ENCODE data around the gene FRY. TPM values are rescaled to one million over a fixed set of nuclear protein-coding genes. Genes with fewer than 3 reads are reported as not detected.

FRY gene
- total and polyA plus RNA-seq, 2 of the 13 experiments (the other 11 are each of a cell fraction or from before 2014, with no cell fraction given): 8.2 to 13.1 TPM

DNA sequence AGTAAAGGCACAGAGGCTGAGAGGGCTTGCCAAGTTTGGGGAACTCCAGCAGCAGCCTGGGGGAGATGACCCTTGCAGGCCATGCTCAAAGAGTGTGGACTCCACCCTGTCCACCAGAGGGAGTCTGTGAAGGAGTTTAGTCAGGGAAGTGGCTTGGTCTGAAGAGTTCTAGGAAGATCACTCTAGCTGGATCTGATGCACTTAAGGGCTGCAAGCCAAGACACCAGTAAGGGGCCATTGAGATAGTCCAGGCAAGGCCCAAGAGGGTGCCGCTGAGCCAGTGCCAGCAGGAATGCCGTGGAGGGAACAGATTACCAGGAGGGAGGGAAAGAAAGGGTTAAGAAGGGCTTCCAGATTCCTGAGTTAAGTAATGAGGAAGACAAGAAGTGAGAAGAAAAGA lies 214.9 kb downstream of the FRY start (continued):
- TF ChIP-seq KDM2A (CRISPR knock-in tag; IDR thresholded peaks at IDR 0.05; ENCODE audit: borderline replicate concordance, low read depth) (0 out of 2 replicates have a peak, but pooled peaks have one; percentile 27), SOX5 (CRISPR knock-in tag; IDR thresholded peaks at IDR 0.05; ENCODE audit: borderline replicate concordance) (no peak), GTF3A (CRISPR knock-in tag; conservative IDR thresholded peaks at IDR 0.05) (no peak), RCOR2 (CRISPR knock-in tag; IDR thresholded peaks at IDR 0.05) (no peak), PLRG1 (conservative IDR thresholded peaks at IDR 0.05) (no peak), ZNF713 (CRISPR knock-in tag; IDR thresholded peaks at IDR 0.05) (no peak), ZNF614 (CRISPR knock-in tag; IDR thresholded peaks at IDR 0.05; ENCODE audit: borderline replicate concordance) (no peak), ZNF564 (CRISPR knock-in tag; IDR thresholded peaks at IDR 0.05) (no peak), ZNF143 (CRISPR knock-in tag; IDR thresholded peaks at IDR 0.05) (no peak), JUN (CRISPR knock-in tag; IDR thresholded peaks at IDR 0.05) (no peak), PITX1 (CRISPR knock-in tag; IDR thresholded peaks at IDR 0.05) (0 out of 2 replicates have a peak, but pooled peaks have one; percentile 19), XRCC5 (optimal IDR thresholded peaks at IDR 0.05; ENCODE audit: low read length) (peak; percentile 46), PAWR (CRISPR knock-in tag; IDR thresholded peaks at IDR 0.05; ENCODE audit: borderline replicate concordance) (no peak), ZNF513 (CRISPR knock-in tag; conservative IDR thresholded peaks at IDR 0.05) (no peak), MED1 (CRISPR knock-in tag; IDR thresholded peaks at IDR 0.05) (0 out of 2 replicates have a peak, but pooled peaks have one; percentile 37)
- TF ChIP-seq, protein P1, sequence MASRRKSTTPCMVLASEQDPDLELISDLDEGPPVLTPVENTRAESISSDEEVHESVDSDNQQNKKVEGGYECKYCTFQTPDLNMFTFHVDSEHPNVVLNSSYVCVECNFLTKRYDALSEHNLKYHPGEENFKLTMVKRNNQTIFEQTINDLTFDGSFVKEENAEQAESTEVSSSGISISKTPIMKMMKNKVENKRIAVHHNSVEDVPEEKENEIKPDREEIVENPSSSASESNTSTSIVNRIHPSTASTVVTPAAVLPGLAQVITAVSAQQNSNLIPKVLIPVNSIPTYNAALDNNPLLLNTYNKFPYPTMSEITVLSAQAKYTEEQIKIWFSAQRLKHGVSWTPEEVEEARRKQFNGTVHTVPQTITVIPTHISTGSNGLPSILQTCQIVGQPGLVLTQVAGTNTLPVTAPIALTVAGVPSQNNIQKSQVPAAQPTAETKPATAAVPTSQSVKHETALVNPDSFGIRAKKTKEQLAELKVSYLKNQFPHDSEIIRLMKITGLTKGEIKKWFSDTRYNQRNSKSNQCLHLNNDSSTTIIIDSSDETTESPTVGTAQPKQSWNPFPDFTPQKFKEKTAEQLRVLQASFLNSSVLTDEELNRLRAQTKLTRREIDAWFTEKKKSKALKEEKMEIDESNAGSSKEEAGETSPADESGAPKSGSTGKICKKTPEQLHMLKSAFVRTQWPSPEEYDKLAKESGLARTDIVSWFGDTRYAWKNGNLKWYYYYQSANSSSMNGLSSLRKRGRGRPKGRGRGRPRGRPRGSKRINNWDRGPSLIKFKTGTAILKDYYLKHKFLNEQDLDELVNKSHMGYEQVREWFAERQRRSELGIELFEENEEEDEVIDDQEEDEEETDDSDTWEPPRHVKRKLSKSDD (CRISPR knock-in tag; IDR thresholded peaks at IDR 0.05; ENCODE audit: low read depth): no peak
- TF ChIP-seq, protein P2, sequence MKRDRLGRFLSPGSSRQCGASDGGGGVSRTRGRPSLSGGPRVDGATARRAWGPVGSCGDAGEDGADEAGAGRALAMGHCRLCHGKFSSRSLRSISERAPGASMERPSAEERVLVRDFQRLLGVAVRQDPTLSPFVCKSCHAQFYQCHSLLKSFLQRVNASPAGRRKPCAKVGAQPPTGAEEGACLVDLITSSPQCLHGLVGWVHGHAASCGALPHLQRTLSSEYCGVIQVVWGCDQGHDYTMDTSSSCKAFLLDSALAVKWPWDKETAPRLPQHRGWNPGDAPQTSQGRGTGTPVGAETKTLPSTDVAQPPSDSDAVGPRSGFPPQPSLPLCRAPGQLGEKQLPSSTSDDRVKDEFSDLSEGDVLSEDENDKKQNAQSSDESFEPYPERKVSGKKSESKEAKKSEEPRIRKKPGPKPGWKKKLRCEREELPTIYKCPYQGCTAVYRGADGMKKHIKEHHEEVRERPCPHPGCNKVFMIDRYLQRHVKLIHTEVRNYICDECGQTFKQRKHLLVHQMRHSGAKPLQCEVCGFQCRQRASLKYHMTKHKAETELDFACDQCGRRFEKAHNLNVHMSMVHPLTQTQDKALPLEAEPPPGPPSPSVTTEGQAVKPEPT (CRISPR knock-in tag; IDR thresholded peaks at IDR 0.05; ENCODE audit: low read depth): no peak
- TF ChIP-seq, protein P3, sequence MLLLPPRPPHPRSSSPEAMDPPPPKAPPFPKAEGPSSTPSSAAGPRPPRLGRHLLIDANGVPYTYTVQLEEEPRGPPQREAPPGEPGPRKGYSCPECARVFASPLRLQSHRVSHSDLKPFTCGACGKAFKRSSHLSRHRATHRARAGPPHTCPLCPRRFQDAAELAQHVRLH (CRISPR knock-in tag; IDR thresholded peaks at IDR 0.05; ENCODE audit: borderline replicate concordance, low read depth): no peak
- TF ChIP-seq, protein P4, sequence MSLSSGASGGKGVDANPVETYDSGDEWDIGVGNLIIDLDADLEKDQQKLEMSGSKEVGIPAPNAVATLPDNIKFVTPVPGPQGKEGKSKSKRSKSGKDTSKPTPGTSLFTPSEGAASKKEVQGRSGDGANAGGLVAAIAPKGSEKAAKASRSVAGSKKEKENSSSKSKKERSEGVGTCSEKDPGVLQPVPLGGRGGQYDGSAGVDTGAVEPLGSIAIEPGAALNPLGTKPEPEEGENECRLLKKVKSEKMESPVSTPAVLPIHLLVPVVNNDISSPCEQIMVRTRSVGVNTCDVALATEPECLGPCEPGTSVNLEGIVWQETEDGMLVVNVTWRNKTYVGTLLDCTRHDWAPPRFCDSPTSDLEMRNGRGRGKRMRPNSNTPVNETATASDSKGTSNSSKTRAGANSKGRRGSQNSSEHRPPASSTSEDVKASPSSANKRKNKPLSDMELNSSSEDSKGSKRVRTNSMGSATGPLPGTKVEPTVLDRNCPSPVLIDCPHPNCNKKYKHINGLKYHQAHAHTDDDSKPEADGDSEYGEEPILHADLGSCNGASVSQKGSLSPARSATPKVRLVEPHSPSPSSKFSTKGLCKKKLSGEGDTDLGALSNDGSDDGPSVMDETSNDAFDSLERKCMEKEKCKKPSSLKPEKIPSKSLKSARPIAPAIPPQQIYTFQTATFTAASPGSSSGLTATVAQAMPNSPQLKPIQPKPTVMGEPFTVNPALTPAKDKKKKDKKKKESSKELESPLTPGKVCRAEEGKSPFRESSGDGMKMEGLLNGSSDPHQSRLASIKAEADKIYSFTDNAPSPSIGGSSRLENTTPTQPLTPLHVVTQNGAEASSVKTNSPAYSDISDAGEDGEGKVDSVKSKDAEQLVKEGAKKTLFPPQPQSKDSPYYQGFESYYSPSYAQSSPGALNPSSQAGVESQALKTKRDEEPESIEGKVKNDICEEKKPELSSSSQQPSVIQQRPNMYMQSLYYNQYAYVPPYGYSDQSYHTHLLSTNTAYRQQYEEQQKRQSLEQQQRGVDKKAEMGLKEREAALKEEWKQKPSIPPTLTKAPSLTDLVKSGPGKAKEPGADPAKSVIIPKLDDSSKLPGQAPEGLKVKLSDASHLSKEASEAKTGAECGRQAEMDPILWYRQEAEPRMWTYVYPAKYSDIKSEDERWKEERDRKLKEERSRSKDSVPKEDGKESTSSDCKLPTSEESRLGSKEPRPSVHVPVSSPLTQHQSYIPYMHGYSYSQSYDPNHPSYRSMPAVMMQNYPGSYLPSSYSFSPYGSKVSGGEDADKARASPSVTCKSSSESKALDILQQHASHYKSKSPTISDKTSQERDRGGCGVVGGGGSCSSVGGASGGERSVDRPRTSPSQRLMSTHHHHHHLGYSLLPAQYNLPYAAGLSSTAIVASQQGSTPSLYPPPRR (CRISPR knock-in tag; IDR thresholded peaks at IDR 0.05; ENCODE audit: borderline replicate concordance): no peak

Measured in HepG2 (cell line).